HG03354 (cell line): ENCODE data around the gene HS6ST2.

Experiments
- ATAC-seq: cut with Tn5 transposase; IDR thresholded peaks from one replicate; pipeline ENCODE4 v1.9.1; 2021; ENCODE audit warnings: mild to moderate bottlenecking; ENCODE audit not compliant: unreplicated experiment, poor library complexity, severe bottlenecking

The HS6ST2 gene

DNA sequence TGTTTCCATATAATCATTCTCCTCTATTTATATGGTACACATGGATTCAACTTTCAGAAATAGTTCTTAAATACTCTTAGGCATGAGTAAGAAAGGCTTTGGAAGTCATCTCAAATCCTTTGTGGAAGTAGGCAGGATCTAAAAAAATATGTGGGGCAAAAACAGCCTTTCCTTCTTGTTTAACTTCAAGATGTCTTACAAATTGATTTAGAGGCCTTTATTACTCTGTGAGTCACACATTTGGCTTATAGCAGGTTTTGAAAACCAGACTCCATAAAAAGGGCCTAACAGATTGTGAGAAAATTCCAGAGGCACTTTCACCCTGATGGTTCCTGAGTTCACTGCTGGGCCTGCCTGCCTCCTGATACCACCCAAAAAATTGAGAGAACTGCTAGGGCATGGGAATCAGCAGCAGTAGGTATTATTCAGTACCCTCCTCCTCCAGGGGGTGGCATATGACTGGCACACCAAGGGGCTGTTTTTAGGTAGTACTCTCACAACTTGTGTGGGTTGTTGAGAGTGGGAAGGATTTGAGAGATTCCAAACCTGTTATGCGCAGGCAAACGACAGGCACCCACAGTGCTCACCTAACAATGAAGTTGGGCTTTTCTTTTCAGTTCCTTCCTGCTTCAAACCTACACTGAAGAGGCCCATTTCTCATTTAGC is 306.9 kb downstream of the HS6ST2 start:
- no peak for ATAC-seq

DNA sequence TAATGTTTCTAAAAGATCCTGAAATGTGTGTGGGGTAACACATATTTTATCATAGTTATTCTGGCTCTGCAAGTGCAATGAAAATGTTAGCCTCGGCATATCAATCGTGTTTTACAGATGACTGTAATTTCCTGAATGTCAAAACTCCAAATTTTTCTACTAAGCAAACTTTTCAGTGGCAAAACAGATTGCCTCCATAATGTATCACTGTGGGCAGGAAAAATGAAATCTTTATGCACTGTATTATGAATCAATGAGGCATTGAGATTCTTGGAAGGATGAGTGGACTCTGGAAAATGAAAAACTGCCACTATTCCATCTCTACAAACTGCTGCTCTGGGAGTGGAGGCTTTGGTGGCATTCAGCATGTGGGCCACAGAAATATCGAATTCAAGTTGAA is 309.5 kb downstream of the HS6ST2 start:
- no peak for ATAC-seq

DNA sequence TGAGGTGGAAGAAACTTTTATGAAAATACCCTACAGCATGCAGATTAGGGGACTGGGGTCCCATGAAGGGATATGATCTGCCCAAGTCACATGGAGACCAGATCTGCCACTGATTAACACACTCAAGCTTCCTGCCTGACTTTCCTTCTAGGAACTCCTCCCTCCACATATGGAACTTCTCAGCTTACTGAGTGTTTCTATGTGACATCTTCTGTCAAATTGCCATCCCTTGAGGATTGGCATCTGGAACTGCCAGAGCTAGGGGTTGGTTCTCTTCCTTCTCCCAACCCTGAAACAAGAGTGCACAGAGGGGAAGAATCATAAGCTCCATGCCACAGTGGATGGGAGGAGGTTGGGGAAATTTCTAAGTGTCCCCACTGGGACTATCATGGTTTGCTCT is 319.0 kb downstream of the HS6ST2 start:
- no peak for ATAC-seq

DNA sequence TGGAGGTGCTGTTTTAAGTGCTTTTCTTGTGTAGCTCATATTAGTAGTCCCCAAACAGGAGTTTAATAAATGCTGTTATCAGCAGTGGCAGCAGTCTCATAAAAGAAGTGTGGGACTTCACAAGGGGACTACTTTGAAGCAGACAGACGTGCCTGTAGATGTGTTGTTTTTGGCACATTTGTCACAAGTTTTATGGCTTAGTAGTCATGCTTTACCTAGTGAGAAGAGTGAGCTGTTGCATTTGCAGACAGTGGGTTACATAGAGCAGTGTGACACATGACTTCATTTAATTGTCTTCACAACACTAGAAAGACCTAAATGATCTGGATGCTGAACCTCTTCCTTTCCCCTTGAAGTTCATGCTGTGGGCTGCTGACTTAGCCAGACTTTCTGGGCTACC is 320.1 kb downstream of the HS6ST2 start:
- no peak for ATAC-seq

DNA sequence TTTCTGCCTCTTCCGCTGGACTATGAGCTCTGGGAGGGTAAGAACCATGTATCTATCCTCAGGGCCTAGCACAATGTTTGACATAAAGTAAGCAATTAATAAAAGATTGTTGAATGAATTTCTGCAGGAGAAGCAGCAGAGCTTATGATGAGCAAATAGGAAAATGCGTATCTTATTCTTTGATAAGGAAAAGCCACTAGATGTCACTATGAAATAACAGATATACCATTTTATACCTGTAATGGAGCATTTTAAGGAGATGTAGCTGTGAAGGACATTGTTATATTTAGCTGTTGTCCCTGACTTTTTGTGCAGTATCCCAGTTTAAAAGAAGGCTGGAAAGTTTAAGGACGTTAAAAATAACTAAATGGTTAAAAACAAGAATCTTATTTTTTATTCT is 322.3 kb downstream of the HS6ST2 start:
- no peak for ATAC-seq

DNA sequence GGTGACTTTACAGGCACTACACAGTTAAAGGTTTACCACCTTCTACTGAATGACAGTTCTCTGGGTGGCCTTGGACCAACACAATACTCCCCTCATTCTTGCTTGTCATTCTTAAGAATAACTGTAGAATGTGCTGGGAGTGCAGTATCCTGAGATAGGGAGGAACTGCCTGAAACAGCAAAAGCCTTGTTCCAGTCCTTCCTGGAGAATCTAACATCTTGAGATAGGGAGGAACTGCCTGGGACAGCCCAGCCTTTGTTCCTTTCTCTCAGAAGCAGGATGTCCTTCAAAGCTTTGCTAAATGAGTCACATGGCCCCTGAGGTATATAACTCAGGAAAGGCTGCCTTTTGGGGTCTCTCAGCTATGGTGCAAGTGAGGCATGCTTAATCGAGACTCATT is 323.9 kb downstream of the HS6ST2 start:
- no peak for ATAC-seq

DNA sequence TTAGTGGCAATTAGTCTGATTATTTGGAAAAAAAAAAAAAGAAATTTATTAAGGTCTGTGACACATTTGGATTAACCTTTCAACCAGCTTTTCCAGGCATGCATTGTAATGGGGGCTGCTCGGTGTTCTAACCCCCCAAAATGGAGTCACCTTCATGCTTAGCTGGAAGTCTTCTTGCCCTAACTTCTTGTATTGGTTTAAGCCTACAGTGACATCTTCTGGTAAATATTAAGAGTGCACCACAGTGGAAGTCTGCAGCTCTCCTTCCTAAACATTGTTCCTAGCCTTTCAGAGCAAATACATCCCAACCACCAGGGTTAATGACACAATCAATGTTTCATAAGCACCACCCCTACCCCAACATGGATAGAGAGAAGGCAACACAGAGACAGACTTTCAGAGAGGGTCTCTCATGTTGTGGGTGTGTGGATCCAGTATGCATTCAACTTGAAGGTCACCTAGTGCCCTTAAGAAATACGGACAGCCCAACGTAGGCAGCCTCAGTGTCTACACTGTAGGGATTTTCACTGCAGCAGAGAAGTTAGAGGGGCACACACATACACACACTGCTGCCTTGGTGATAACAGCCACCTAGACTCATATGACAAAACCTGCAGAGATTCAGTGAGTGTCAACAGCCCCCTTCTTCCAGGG is 326.7 kb downstream of the HS6ST2 start:
- peak; percentile 62 for ATAC-seq

DNA sequence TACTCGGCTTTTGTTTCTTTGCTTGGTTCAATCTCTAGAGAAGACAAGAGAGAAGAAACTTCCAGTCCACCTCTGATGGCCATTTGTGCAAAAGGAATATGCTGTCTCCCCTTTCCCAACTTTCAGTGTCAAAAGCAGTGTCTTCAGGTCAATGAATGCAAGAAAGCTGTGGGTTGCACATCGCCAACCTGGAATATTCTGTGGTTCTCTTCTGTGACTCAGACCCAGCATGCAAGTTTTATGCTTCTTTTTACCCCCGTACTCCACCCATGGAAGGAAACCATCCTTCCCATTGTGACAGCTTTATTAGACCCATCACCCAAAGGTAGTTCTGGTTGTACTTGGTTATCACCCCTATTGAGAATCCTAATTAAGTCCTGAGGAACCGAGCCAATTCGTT is 334.0 kb downstream of the HS6ST2 start:
- no peak for ATAC-seq

DNA sequence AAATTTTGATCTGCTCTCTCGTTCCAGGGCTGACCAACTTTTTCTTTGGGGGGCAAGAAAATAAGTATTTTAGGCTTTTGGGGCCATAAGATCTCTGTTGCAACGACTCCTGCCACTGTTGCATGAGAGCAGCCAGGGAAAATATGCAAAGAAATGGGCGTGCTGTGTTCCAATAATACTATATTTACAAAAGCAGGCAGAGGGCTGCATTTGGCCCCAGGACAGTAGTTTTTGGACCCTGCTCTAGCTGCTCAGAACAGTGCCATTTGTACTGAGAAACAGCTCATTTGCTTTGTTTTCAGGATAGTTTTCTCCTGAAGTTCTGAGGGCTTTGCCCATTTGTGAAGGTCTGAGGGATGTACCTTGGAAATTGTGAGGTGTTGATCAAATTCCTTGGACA is 334.5 kb downstream of the HS6ST2 start:
- no peak for ATAC-seq

DNA sequence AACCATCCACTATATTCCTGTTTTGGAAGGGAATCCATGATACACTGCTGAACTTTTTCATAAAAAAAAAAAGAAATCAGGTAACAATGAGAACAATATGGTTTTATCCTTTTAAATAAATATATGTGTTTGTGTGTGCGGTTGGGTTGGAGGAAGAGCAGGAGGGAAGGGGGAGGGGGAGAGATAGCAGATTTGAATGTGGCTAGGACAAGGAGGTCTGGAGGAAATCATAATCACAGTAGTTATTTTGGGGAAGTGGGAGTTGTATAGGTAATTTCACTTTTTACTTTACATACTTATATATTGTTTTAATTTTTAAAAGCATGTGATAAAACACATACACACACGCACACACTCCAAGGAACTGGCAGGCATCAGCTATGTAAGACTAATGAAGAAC is 335.1 kb downstream of the HS6ST2 start:
- no peak for ATAC-seq

DNA sequence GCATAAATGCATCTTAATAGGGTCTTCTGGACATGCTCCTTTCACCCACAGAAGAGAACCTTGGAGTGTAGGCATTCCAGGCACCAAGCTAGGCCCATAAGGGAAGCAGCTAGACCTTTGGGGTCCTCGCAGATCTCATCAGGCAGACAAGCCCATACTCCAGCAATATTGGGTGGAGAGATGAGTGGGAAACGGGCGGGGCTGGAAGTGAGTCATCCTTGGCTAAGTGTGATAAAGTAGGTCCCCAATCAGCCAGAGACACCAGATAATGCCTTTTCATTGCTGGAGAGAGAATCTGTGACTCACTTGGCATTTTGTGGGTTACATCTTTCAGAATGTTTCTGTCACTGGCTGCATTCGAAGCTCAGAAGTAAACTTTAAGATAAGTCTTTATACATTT is 336.3 kb downstream of the HS6ST2 start:
- no peak for ATAC-seq

DNA sequence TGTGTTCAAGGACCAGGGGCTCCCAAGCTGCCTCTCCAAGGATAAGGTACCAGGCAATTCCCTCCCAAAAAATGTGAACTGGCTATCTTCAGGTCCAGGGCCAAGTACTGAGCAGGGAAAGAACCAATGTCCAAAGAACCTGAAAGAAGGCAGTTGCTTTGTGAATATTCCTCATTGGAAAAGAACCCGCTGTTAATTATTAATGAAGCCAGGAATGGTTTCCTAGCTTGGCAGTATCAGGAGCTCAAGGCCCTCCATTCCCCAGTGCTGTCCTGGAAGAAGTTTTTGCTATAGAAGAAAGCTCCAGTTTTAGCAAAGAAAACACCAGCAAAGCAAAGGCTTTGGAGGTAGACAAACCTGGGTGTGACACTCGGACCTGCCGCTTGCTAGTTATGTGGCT is 339.6 kb downstream of the HS6ST2 start:
- no peak for ATAC-seq

DNA sequence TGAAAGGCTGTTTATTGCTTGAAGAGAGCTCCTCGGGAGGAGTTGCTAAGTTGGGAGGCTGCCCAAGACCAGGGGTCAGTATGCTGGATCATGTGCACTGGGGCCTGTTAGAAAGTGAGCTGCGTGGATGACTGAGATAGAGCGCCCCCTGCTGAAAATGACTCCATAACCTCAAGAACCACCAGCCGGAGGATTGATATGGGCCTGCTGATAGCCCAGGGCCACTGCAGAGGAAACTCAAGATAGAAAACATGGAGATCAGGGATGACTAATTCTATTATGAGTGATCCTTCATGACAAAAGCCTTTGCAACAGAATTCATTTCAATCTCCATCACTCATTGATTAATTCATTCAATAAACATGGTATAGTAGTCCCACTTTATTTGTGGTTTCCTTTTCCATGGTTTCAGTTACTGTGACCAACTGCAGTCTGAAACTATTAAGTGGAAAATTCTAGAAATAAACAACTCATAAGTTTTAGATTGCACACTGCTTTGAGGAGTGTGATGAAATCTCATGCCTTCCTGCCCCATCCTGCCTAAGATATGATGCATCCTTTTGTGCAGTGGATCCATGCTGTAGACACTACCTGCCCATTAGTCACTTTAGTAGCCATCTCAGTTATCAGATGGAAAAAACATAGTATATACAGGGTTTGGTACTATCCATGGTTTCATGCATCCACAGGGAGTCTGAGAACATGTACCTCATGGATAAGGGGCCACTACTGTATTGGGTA is 342.9 kb downstream of the HS6ST2 start:
- ATAC-seq: peak; percentile 74

DNA sequence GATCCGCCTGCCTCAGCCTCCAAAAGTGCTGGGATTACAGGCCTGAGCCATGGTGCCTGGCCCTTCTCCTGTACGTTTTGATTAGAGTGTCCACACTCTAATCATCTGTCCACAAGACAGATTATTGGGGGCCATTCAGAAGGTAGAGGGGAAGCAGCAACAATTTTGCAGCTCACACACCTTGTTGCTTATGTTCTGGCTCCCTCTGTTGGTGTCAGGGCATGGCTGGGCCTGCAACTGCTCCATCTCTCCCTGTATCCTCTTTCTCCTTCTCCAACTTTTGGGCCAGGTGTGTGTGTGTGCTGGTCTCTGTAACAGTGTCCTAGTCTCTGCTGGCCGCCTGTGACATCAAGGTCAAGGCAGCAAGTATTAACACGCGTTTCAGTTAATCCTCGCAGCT is 344.1 kb downstream of the HS6ST2 start:
- no peak for ATAC-seq

DNA sequence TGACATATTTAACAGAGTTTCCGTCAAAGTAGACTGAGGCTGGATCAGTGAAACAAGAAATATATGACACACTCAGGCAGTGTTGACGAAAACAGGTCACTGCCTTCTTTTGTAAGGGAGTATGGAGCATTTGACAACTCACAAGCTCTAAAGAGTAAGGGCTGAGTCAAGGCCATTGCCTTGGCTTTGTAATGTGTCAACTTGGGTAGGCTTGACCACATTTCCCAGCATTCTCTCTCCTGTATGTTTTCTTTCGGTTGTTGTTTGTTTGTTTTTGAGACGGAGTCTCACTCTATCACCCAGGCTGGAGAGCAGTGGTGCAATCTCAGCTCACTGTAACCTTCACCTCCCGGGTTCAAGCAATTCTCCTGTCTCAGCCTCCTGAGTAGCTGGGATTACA is 344.6 kb downstream of the HS6ST2 start:
- no peak for ATAC-seq

DNA sequence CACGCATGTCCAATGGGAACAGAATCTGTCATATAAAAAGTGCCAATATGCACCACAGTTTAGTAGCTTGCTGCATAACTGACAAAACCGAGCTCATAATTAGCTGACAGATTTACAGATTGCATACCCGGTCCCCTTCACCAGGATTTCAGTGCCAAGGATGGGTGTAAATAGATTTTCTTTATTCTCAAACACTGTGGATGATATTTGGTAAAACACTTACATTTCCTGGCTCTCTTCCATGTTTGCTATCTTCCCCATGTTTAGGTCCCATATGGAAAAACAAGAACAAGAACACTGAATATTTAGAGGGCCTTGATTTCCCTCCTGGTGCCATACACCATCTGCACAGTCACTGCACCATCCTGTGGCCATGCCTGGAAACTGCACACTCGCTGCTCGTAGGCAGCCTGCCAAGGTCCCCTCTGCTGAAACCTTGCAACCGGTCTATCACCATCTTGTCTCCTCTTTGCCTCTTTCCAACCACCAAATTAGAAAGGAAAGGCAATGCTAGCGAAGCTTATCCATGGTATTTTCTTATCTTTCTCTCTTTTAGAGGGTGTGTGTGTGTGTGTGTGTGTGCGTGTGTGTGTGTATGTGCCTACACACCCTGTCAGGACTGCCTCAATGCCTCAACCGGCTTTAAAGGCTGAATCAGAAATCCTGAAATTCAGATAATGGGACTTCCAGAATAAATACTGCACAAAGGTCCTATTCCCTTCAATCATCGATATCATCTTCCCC is 345.4 kb downstream of the HS6ST2 start:
- ATAC-seq: peak; percentile 75

DNA sequence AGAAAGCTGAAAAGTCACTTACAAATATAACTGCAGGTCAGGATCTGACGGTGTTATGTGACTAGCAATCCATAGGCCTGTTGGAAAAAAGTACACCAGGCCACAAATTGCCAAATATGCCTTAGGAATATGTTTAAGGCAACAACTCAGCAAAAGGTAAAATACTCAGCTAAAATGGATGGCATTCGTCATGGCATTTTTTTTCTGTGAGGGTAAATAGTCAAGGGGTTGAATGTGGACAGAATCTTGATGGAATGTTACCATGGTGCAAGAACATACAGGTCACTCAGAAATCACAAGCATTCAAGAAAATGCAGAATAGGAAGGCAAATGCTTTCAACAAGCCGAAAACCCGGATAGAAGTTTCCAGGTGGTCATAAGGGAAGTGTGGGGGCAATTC is 347.9 kb downstream of the HS6ST2 start:
- no peak for ATAC-seq

DNA sequence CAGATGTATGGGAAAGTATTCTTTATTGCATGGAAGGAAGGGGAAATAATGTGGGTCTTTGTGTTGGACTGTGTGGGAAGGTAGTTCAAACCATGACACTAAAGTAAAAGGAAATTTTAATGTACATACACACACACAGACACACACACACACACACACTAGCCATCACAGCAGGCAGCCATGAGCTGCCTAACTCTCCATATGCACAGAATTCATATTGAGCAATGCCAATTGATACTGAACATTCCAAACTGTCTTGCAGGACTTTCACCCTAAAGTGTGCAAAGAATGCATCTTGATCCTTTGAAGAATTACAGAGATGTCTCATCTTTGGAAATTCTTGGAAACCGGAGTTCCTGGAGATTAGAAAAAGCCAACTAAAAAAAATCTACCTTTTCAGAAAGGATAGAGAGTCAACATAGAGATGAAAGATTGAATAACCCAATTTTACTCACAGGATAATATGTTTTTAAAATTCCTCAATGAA is 349.0 kb downstream of the HS6ST2 start:
- ATAC-seq: no peak

DNA sequence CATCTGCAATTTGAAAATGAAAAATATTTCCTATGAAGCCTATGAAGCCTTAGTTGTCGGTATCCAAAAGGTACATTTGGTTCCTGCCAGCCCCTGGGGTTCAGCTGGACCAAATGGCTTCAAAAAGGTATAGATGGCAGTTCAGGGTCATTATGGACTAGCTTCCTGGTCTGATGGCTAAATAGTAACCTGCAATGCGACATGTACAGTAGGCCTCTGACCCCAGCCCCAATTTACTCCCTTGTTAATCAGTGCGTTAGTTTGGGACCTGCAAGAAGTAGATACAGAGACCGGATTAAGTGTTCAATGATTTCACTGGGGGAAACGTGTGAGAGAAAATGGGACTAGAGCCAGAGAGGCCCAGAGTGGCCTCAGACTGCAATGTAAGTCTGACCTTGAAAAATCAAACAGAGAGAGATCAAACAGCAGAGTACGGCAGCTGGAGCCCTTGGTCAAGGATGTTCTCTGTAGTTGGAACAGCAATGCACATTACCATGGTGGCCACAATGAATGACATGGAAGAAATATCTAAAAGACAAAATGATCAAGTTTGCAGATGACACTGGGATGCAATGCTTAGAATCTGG is 354.6 kb downstream of the HS6ST2 start:
- no peak for ATAC-seq

DNA sequence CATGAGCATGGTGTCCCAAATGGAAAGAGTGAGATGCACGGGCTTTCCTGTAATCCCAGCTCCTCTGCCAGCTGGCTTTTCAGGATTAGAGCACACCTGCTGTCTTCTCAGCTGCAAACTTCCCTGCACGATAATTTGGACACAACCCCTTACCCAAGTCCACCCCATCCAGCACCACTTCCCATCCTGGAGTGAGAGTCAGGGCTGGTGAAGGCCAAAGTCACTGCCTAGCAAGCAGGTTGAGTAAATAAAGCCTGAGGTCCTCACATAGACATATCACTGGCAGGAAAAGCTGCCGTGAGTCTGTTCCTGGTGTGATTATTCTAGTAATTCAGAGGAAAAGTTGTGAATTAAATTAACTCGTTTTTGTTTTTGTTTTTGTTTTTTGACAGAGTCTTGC is 355.7 kb downstream of the HS6ST2 start:
- ATAC-seq: no peak
